ENCODE results near the gene IGHMBP2. TPM values are rescaled to one million over a fixed set of nuclear protein-coding genes. Genes with fewer than 3 reads are reported as not detected.

IGHMBP2 gene
- total RNA-seq, 1 donor from 2014 or later: 18.1 TPM

- peaks cover 56% of the 10 kb centered on the region for H3K36me3 Mint-ChIP-seq (ENCODE audit: low read depth)
- no peak overlapping the region for H3K27ac Mint-ChIP-seq (ENCODE audit: unreplicated experiment)
- H3K4me3 Mint-ChIP-seq (ENCODE audit: unreplicated experiment): no peak overlapping the region
- DNase-seq (ENCODE audit: low spot score): no peak
- H3K4me1 Mint-ChIP-seq (ENCODE audit: low read depth): peaks cover 5% of the 10 kb centered on the region
- H3K27me3 Mint-ChIP-seq (ENCODE audit: low read depth): no peaks in the 10 kb centered on the region
- peaks cover 17% of the 10 kb centered on the region for H3K9me3 Mint-ChIP-seq (ENCODE audit: low read depth)
- TF ChIP-seq, protein P1, sequence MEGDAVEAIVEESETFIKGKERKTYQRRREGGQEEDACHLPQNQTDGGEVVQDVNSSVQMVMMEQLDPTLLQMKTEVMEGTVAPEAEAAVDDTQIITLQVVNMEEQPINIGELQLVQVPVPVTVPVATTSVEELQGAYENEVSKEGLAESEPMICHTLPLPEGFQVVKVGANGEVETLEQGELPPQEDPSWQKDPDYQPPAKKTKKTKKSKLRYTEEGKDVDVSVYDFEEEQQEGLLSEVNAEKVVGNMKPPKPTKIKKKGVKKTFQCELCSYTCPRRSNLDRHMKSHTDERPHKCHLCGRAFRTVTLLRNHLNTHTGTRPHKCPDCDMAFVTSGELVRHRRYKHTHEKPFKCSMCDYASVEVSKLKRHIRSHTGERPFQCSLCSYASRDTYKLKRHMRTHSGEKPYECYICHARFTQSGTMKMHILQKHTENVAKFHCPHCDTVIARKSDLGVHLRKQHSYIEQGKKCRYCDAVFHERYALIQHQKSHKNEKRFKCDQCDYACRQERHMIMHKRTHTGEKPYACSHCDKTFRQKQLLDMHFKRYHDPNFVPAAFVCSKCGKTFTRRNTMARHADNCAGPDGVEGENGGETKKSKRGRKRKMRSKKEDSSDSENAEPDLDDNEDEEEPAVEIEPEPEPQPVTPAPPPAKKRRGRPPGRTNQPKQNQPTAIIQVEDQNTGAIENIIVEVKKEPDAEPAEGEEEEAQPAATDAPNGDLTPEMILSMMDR (IDR thresholded peaks at IDR 0.05): no peak
These were observed 19.9 kb downstream of the IGHMBP2 start for GRCh38 chr11:68923614-68924013.

DNA sequence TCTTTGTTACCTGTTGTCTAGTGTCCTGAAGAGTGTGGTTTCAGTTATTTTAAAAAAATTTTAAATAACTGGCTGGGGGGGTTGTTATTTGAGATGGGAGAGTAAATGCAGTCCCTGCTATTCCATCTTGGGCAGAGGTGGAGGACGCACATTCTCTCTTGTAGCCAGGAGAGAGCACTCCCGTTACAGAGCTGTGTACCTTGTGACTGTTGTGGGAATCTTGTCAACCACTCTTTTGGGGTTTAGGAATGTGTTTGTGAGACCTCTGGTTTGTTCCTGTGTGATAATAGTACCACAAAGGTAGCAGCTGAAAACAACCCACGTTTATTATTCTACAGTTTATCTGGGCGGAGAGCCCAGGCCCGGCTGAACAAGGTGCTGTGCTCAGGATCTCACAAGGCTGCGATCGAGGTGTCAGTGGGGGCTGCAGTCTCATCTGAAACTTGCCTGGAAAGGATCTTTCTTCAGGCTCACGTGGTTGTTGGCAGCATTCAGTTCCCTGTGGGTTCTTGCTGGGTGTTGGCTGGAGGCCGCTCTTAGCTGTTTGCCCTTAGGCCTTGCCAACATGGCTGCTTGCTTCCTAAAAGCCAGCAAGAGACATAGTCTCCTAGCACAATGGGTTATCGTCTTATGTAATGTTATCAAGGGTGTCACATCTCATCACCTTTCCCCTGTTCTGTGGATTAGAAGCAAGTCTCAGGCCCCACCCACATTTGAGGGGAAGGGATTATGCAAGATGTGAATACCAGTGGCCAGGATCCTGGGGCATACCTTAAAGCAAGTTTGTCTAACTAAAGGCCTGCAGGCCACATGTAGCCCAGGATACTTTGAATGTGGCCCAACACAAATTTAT lies 20.6 kb downstream of the IGHMBP2 start:
- Mint-ChIP-seq H3K9me3 (ENCODE audit: low read depth) (peaks cover 17% of the 10 kb centered on the region), H3K4me3 (ENCODE audit: unreplicated experiment) (no peak overlapping the region), H3K27me3 (ENCODE audit: low read depth) (no peaks in the 10 kb centered on the region), H3K4me1 (ENCODE audit: low read depth) (peaks cover 5% of the 10 kb centered on the region), H3K27ac (ENCODE audit: unreplicated experiment) (no peak overlapping the region), H3K36me3 (ENCODE audit: low read depth) (peaks cover 55% of the 10 kb centered on the region)
- TF ChIP-seq, protein P1 (IDR thresholded peaks at IDR 0.05): no peak
- DNase-seq (ENCODE audit: low spot score): peak; percentile 33

- TF ChIP-seq, protein P1 (IDR thresholded peaks at IDR 0.05): no peak
- Mint-ChIP-seq H3K4me3 (ENCODE audit: unreplicated experiment) (no peak overlapping the region), H3K27me3 (ENCODE audit: low read depth) (no peaks in the 10 kb centered on the region), H3K36me3 (ENCODE audit: low read depth) (peaks cover 57% of the 10 kb centered on the region), H3K9me3 (ENCODE audit: low read depth) (peaks cover 17% of the 10 kb centered on the region), H3K4me1 (ENCODE audit: low read depth) (peaks cover 5% of the 10 kb centered on the region), H3K27ac (ENCODE audit: unreplicated experiment) (no peak overlapping the region)
- DNase-seq (ENCODE audit: low spot score): no peak
These were observed 21.9 kb downstream of the IGHMBP2 start for GRCh38 chr11:68925611-68926010.

- Mint-ChIP-seq H3K36me3 (ENCODE audit: low read depth) (peaks cover 54% of the 10 kb centered on the region), H3K9me3 (ENCODE audit: low read depth) (peaks cover 17% of the 10 kb centered on the region), H3K27ac (ENCODE audit: unreplicated experiment) (no peak overlapping the region), H3K4me1 (ENCODE audit: low read depth) (peaks cover 5% of the 10 kb centered on the region), H3K4me3 (ENCODE audit: unreplicated experiment) (no peak overlapping the region), H3K27me3 (ENCODE audit: low read depth) (no peaks in the 10 kb centered on the region)
- TF ChIP-seq, protein P1 (IDR thresholded peaks at IDR 0.05): no peak
- DNase-seq (ENCODE audit: low spot score): peak; percentile 29
These were observed 23.8 kb downstream of the IGHMBP2 start for GRCh38 chr11:68927280-68928135.
